Measurements from ENCODE around the gene HCN2. TPM values are rescaled to one million over a fixed set of nuclear protein-coding genes. Genes with fewer than 3 reads are reported as not detected.
A peak's percentile ranks its signal among the peaks of the same experiment; 100 is the strongest.

The HCN2 gene
- total and polyA plus RNA-seq, 9 of the 15 experiments (the other 6 are each of a cell fraction or from before 2014, with no cell fraction given), result 0.29 to 4.2 (median 0.82) TPM; not detected in 2

DNA sequence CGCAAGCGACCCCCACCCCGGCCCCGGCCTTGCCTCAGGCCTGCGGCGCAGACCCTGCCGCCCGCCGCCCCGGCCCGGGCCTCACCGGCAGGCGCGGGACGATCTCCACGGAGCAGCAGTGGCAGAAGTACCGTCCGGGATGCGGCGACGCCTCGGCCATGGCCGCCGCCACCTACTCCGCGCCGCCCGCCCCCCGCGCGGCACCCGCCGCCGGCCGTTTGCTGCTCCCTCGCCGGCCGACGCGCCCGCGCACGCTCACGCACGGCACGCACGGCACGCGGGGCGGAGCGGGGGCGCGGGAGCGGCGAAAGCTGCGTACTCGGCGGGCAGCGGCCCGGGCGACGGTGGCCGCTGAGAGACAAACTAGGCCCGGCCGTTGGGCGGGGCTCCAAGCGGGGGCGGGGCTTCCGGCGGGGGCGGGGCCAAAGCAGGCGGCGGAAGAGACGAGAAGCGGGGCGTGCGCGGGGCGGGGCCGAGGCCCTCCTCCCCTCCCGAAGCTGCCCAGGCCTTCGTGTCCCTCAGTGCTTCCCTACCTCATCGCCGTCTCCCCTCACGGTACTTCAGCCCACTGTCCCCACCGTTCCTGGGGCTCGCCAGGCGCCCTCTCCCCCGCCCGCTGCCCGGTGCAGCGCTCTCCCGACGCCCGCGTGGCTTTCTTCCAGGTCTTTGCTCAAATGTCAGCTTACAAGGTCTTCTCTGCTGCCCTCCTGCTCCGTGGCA is 73.4 kb downstream of the HCN2 start, which contains the start of gene RNF126 (continued):
- TF ChIP-seq RAD21 (CRISPR knock-in tag; conservative IDR thresholded peaks at IDR 0.05 in 1 of 2, IDR thresholded peaks at IDR 0.05 in 1 of 2) (no peak), HNRNPL (IDR thresholded peaks at IDR 0.05; ENCODE audit: low read depth, low read length) (no peak), HMGN3 (IDR thresholded peaks at IDR 0.05; ENCODE audit: borderline replicate concordance, extremely low read depth, insufficient read length, low read depth, low read length) (peak; percentile 72), ZNF79 (CRISPR knock-in tag; IDR thresholded peaks at IDR 0.05; ENCODE audit: low read depth) (no peak), SPI1 (IDR thresholded peaks at IDR 0.05; ENCODE audit: borderline replicate concordance, low read depth, low read length) (no peak), GABPA (tag; conservative IDR thresholded peaks at IDR 0.05; ENCODE audit: low read depth) (peak; percentile 89), POLR2AphosphoS5 (IDR thresholded peaks at IDR 0.05; ENCODE audit: control insufficient read depth, insufficient read depth, low read depth, low read length) (0 out of 2 replicates have a peak, but pooled peaks have one; percentile 18), SETDB1 (IDR thresholded peaks at IDR 0.05; ENCODE audit: low read length) (no peak), SP1 (CRISPR knock-in tag; IDR thresholded peaks at IDR 0.05) (peak; percentile 75), ZNF324 (CRISPR knock-in tag; IDR thresholded peaks at IDR 0.05) (no peak), ATF1 (CRISPR knock-in tag; IDR thresholded peaks at IDR 0.05) (0 out of 2 replicates have a peak, but pooled peaks have one; percentile 11), ATF1 (tag; IDR thresholded peaks at IDR 0.05) (no peak; the same call in 1 of the 2 replicates), ZNF785 (CRISPR knock-in tag; IDR thresholded peaks at IDR 0.05) (no peak), PCBP2 (IDR thresholded peaks at IDR 0.05; ENCODE audit: low read depth, low read length, poor library complexity, severe bottlenecking) (no peak), ZBTB1 (CRISPR knock-in tag; IDR thresholded peaks at IDR 0.05; ENCODE audit: borderline replicate concordance, low read depth) (peak; percentile 99), RNF2 (IDR thresholded peaks at IDR 0.05) (no peak), GTF2F1 (IDR thresholded peaks at IDR 0.05; ENCODE audit: low read depth, low read length) (no peak), GTF2E2 (tag; IDR thresholded peaks at IDR 0.05) (no peak), BHLHE40 (IDR thresholded peaks at IDR 0.05; ENCODE audit: low read length) (peak; percentile 90), ZNF41 (CRISPR knock-in tag; conservative IDR thresholded peaks at IDR 0.05) (no peak), SOX6 (IDR thresholded peaks at IDR 0.05) (no peak), ZNF764 (CRISPR knock-in tag; IDR thresholded peaks at IDR 0.05; ENCODE audit: low read depth) (no peak), HMG20A (CRISPR knock-in tag; conservative IDR thresholded peaks at IDR 0.05) (no peak), HDGF (IDR thresholded peaks at IDR 0.05) (no peak), ZNF224 (CRISPR knock-in tag; IDR thresholded peaks at IDR 0.05) (no peak), ZNF444 (CRISPR knock-in tag; IDR thresholded peaks at IDR 0.05) (no peak), HNRNPK (IDR thresholded peaks at IDR 0.05; ENCODE audit: low read depth, low read length, poor library complexity, severe bottlenecking) (no peak)
- TF ChIP-seq, protein P1, sequence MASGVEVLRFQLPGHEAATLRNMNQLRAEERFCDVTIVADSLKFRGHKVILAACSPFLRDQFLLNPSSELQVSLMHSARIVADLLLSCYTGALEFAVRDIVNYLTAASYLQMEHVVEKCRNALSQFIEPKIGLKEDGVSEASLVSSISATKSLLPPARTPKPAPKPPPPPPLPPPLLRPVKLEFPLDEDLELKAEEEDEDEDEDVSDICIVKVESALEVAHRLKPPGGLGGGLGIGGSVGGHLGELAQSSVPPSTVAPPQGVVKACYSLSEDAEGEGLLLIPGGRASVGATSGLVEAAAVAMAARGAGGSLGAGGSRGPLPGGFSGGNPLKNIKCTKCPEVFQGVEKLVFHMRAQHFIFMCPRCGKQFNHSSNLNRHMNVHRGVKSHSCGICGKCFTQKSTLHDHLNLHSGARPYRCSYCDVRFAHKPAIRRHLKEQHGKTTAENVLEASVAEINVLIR (CRISPR knock-in tag; IDR thresholded peaks at IDR 0.05), result no peak
